Osteocyte (in vitro differentiated cells): Measurements from ENCODE around the gene NGEF. TPM values are rescaled to one million over a fixed set of nuclear protein-coding genes. Genes with fewer than 3 reads are reported as not detected.
"Not testable (repeated sequence)": the region's sequence is repeated elsewhere in the genome, so short reads cannot be mapped to it uniquely, and the experiment has no call there.

Experiments
- DNase-seq: peaks from one replicate; pipeline ENCODE4 v3.0.0; 2021; ENCODE audit warnings: mixed read lengths; ENCODE audit not compliant: unreplicated experiment; ENCODE audit errors: extremely low spot score
- H3K27ac Mint-ChIP-seq: one replicate; pipeline ENCODE4 v1.8.0; 2021; ENCODE audit warnings: mild to moderate bottlenecking, mixed read lengths; ENCODE audit not compliant: unreplicated experiment
- H3K27me3 Mint-ChIP-seq: one replicate; pipeline ENCODE4 v1.8.0; 2021; ENCODE audit warnings: mixed read lengths; ENCODE audit not compliant: unreplicated experiment
- H3K36me3 Mint-ChIP-seq: one replicate; pipeline ENCODE4 v1.8.0; 2021; ENCODE audit warnings: mixed read lengths; ENCODE audit not compliant: unreplicated experiment
- H3K4me1 Mint-ChIP-seq: one replicate; pipeline ENCODE4 v1.8.0; 2021; ENCODE audit warnings: mixed read lengths; ENCODE audit not compliant: unreplicated experiment
- H3K4me3 Mint-ChIP-seq: one replicate; pipeline ENCODE4 v1.8.0; 2021; ENCODE audit warnings: mild to moderate bottlenecking, moderate library complexity, mixed read lengths; ENCODE audit not compliant: unreplicated experiment
- H3K9me3 Mint-ChIP-seq: one replicate; pipeline ENCODE4 v1.8.0; 2021; ENCODE audit warnings: mixed read lengths; ENCODE audit not compliant: unreplicated experiment
- total RNA-seq: library from RNA; stranded (reverse); gene quantifications from 2 replicates; pipeline ENCODE4 v1.2.1, GENCODE V29; 2021
- TF ChIP-seq, protein P1 (sequence below): fragments of 200-600 bp; sonication (generic); IDR thresholded peaks from 2 replicates; pipeline ENCODE4 v1.5.0; 2021; ENCODE audit warnings: antibody characterized with exemption, mild to moderate bottlenecking, moderate library complexity

Gene NGEF
- total RNA-seq, 1 donor from 2014 or later = 0.27 TPM

- TF ChIP-seq, protein P1, sequence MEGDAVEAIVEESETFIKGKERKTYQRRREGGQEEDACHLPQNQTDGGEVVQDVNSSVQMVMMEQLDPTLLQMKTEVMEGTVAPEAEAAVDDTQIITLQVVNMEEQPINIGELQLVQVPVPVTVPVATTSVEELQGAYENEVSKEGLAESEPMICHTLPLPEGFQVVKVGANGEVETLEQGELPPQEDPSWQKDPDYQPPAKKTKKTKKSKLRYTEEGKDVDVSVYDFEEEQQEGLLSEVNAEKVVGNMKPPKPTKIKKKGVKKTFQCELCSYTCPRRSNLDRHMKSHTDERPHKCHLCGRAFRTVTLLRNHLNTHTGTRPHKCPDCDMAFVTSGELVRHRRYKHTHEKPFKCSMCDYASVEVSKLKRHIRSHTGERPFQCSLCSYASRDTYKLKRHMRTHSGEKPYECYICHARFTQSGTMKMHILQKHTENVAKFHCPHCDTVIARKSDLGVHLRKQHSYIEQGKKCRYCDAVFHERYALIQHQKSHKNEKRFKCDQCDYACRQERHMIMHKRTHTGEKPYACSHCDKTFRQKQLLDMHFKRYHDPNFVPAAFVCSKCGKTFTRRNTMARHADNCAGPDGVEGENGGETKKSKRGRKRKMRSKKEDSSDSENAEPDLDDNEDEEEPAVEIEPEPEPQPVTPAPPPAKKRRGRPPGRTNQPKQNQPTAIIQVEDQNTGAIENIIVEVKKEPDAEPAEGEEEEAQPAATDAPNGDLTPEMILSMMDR = no peak
- H3K27ac Mint-ChIP-seq = no peak overlapping the region
- peaks cover 5% of the 10 kb centered on the region for H3K9me3 Mint-ChIP-seq
- no peak overlapping the region for H3K4me3 Mint-ChIP-seq
- H3K27me3 Mint-ChIP-seq = peaks cover 4% of the 10 kb centered on the region
- H3K36me3 Mint-ChIP-seq = peaks cover 4% of the 10 kb centered on the region
- no peak for DNase-seq
- H3K4me1 Mint-ChIP-seq = no peaks in the 10 kb centered on the region
Measured at GRCh38 chr2:233020454-233020853, 7.4 kb upstream of the NGEF start.

DNA sequence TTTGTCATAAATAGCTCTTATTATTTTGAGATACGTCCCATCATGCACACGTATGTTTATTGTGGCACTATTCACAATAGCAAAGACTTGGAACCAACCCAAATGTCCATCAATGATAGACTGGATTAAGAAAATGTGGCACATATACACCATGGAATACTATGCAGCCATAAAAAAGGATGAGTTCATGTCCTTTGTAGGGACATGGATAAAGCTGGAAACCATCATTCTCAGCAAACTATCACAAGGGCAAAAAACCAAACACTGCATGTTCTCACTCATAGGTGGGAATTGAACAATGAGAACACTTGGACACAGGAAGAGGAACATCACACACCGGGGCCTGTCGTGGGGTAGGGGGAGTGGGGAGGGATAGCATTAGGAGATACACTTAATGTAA is 6.6 kb upstream of the NGEF start:
- H3K36me3 Mint-ChIP-seq = not testable (repeated sequence)

GRCh38 chr2:233017947-233018346 is 4.9 kb upstream of the NGEF start:
- TF ChIP-seq, protein P1 = no peak
- Mint-ChIP-seq H3K27ac (no peak overlapping the region), H3K4me3 (no peak overlapping the region), H3K4me1 (no peaks in the 10 kb centered on the region), H3K27me3 (peaks cover 9% of the 10 kb centered on the region), H3K9me3 (peaks cover 5% of the 10 kb centered on the region), H3K36me3 (peaks cover 4% of the 10 kb centered on the region)
- no peak for DNase-seq

More for the DNA sequence above, 6.6 kb upstream of the NGEF start:
- H3K27me3 Mint-ChIP-seq, H3K4me3 Mint-ChIP-seq, H3K9me3 Mint-ChIP-seq, H3K27ac Mint-ChIP-seq, H3K4me1 Mint-ChIP-seq, DNase-seq: not testable (repeated sequence)

- TF ChIP-seq, protein P1 = no peak
- DNase-seq = no peak
- Mint-ChIP-seq H3K36me3 (peaks cover 4% of the 10 kb centered on the region), H3K27ac (no peak overlapping the region), H3K4me1 (no peaks in the 10 kb centered on the region), H3K27me3 (peaks cover 18% of the 10 kb centered on the region), H3K4me3 (no peak overlapping the region), H3K9me3 (peaks cover 5% of the 10 kb centered on the region)
Measured at GRCh38 chr2:233015019-233015645, 2.1 kb upstream of the NGEF start.

DNA sequence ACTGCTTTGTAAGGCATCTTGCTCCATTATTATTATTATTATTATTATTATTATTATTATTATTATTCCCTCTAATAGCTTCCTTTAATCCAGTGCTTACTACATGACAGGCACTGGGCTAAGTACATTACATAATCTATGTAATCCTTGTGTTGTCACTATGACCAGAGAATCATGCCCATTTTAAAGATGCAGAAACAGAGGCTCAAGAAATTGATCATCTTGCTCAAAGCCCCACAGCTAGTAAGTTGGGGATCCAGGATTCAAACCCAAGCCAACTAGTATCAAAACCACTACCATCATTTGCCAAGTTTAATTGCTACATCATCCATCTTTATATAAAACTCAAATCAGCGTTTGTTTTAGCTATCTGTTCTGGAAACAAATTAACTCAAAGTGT is 594 bp upstream of the NGEF start:
- DNase-seq = no peak
- Mint-ChIP-seq H3K4me3 (no peak overlapping the region), H3K4me1 (no peaks in the 10 kb centered on the region), H3K27me3 (peaks cover 18% of the 10 kb centered on the region), H3K9me3 (peaks cover 5% of the 10 kb centered on the region), H3K36me3 (peaks cover 4% of the 10 kb centered on the region), H3K27ac (no peak overlapping the region)
- TF ChIP-seq, protein P1 = no peak
